HG03378 (cell line): ENCODE results near the gene PHIP.
A peak's percentile ranks its signal among the peaks of the same experiment; 100 is the strongest.
"Not testable (repeated sequence)": the region's sequence is repeated elsewhere in the genome, so short reads cannot be mapped to it uniquely, and the experiment has no call there.

Experiments used
- ATAC-seq: cut with Tn5 transposase; IDR thresholded peaks from one replicate; pipeline ENCODE4 v1.9.1; 2021; ENCODE audit warnings: mild to moderate bottlenecking, moderate library complexity; ENCODE audit not compliant: unreplicated experiment

Gene PHIP

GRCh38 chr6:79078075-79078969 is at the start of gene PHIP:
TSS of gene PHIP (minus strand) at chr6:79078254. CDS start at chr6:79078068, 186 bp downstream.
- ATAC-seq = peak; percentile 72

GRCh38 chr6:79127660-79128059 is 49.6 kb upstream of the PHIP start:
- no peak for ATAC-seq

- no peak for ATAC-seq
Observed at GRCh38 chr6:79119217-79119616, 41.2 kb upstream of the PHIP start.

GRCh38 chr6:79117752-79118151 is 39.7 kb upstream of the PHIP start:
- ATAC-seq = no peak

GRCh38 chr6:79115553-79116182 is 37.6 kb upstream of the PHIP start:
- no peak for ATAC-seq

GRCh38 chr6:79111549-79111948 is 33.5 kb upstream of the PHIP start:
- ATAC-seq = no peak

GRCh38 chr6:79101164-79101563 is 23.1 kb upstream of the PHIP start:
- ATAC-seq = no peak

GRCh38 chr6:79100304-79100703 is 22.2 kb upstream of the PHIP start:
- ATAC-seq = no peak

- no peak for ATAC-seq
Observed at GRCh38 chr6:79094938-79095337, 16.9 kb upstream of the PHIP start.

GRCh38 chr6:79091801-79092200 is 13.7 kb upstream of the PHIP start:
- not testable (repeated sequence) for ATAC-seq

- no peak for ATAC-seq
Observed at GRCh38 chr6:79089552-79090404, 11.7 kb upstream of the PHIP start.

- no peak for ATAC-seq
Observed at GRCh38 chr6:79084693-79085092, 6.6 kb upstream of the PHIP start.

GRCh38 chr6:79082304-79082703 is 4.2 kb upstream of the PHIP start:
- no peak for ATAC-seq

GRCh38 chr6:79081663-79082062 is 3.6 kb upstream of the PHIP start:
- ATAC-seq = no peak

GRCh38 chr6:79079561-79080041 is 1.5 kb upstream of the PHIP start:
- ATAC-seq = no peak

GRCh38 chr6:79077715-79078074 is 359 bp downstream of the PHIP start:
- ATAC-seq = peak; percentile 15

- peak; percentile 47 for ATAC-seq
Observed at GRCh38 chr6:79076782-79077641, 1.0 kb downstream of the PHIP start.

GRCh38 chr6:79076160-79076559 is 1.9 kb downstream of the PHIP start:
- no peak for ATAC-seq

- ATAC-seq = no peak
Observed at GRCh38 chr6:79073888-79074287, 4.2 kb downstream of the PHIP start.

- ATAC-seq = no peak
Observed at GRCh38 chr6:79072640-79073181, 5.3 kb downstream of the PHIP start.
